Measurements from ENCODE around the gene SPG7.
A peak's percentile ranks its signal among the peaks of the same experiment; 100 is the strongest.

The SPG7 gene

DNA sequence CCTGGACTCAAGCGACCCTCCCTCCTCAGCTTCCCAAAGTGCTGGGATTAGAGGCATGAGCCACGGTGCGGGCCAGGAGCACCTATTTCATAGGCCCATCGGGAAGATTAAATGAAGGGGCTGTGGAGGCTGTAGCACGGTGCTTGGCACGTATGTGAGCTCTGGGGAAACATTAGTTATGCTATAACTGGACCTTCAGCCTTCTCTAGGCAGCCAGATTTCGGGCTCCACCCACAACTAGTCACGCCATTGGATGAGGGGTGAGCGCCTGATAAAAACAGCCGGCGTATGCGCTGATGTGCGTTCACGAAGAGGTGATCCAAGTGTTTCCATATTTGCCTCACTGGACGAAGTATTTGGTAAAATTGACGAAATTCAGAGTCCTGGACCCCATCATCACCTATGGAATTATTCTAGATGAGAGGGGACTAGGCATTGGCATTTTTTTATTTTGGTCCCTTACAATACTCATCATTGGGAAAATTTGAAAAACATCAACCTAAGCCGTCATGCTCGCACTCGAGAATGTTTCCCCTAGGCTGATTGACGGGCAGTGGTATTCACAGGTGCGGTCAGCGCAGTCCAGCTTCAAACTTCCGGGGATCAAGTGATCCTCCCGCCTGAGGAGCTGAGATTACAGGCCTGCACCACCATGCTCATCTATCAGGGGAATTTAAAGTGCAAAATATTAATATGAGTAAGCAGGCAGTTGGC is 16.1 kb upstream of the SPG7 start:
- DNase-seq (ENCODE audit: low spot score in 2 of 2) = no peak
- ATAC-seq (ENCODE audit: low read depth) = no peak
- Mint-ChIP-seq H3K27me3 (no peaks in the 10 kb centered on the region), H3K36me3 (no peaks in the 10 kb centered on the region), H3K9me3 (no peaks in the 10 kb centered on the region), H3K27ac (no peak overlapping the region), H3K4me3 (peak overlapping the region; percentile 90), H3K4me1 (peaks cover 18% of the 10 kb centered on the region)

GRCh38 chr16:89493776-89494175 is 14.4 kb upstream of the SPG7 start:
- H3K36me3 Mint-ChIP-seq = no peaks in the 10 kb centered on the region
- no peak overlapping the region for H3K27ac Mint-ChIP-seq
- DNase-seq (ENCODE audit: low spot score in 2 of 2) (no peak), ATAC-seq (ENCODE audit: low read depth) (no peak)
- no peaks in the 10 kb centered on the region for H3K27me3 Mint-ChIP-seq
- peaks cover 14% of the 10 kb centered on the region for H3K4me1 Mint-ChIP-seq
- H3K4me3 Mint-ChIP-seq = no peak overlapping the region
- H3K9me3 Mint-ChIP-seq = no peaks in the 10 kb centered on the region

GRCh38 chr16:89495121-89495520 is 13.1 kb upstream of the SPG7 start:
- no peak overlapping the region for H3K4me3 Mint-ChIP-seq
- peaks cover 10% of the 10 kb centered on the region for H3K4me1 Mint-ChIP-seq
- no peaks in the 10 kb centered on the region for H3K9me3 Mint-ChIP-seq
- no peaks in the 10 kb centered on the region for H3K36me3 Mint-ChIP-seq
- no peak for DNase-seq (ENCODE audit: low spot score in 2 of 2)
- no peaks in the 10 kb centered on the region for H3K27me3 Mint-ChIP-seq
- no peak for ATAC-seq (ENCODE audit: low read depth)
- H3K27ac Mint-ChIP-seq = no peak overlapping the region

GRCh38 chr16:89498839-89499238 is 9.4 kb upstream of the SPG7 start:
- Mint-ChIP-seq H3K4me3 (no peak overlapping the region), H3K27ac (no peak overlapping the region), H3K4me1 (no peaks in the 10 kb centered on the region), H3K36me3 (no peaks in the 10 kb centered on the region), H3K27me3 (no peaks in the 10 kb centered on the region), H3K9me3 (no peaks in the 10 kb centered on the region)
- no peak for ATAC-seq (ENCODE audit: low read depth)
- DNase-seq (ENCODE audit: low spot score in 2 of 2) = no peak

GRCh38 chr16:89499767-89500166 is 8.4 kb upstream of the SPG7 start:
- DNase-seq (ENCODE audit: low spot score in 2 of 2) (no peak), ATAC-seq (ENCODE audit: low read depth) (no peak)
- Mint-ChIP-seq H3K4me1 (no peaks in the 10 kb centered on the region), H3K27ac (no peak overlapping the region), H3K27me3 (no peaks in the 10 kb centered on the region), H3K36me3 (no peaks in the 10 kb centered on the region), H3K9me3 (no peaks in the 10 kb centered on the region), H3K4me3 (no peak overlapping the region)

GRCh38 chr16:89502081-89502843 is 5.9 kb upstream of the SPG7 start:
- ATAC-seq (ENCODE audit: low read depth) (no peak), DNase-seq (ENCODE audit: low spot score in 2 of 2) (no peak)
- no peaks in the 10 kb centered on the region for H3K36me3 Mint-ChIP-seq
- H3K27ac Mint-ChIP-seq = no peak overlapping the region
- no peaks in the 10 kb centered on the region for H3K9me3 Mint-ChIP-seq
- no peak overlapping the region for H3K4me3 Mint-ChIP-seq
- peaks cover 10% of the 10 kb centered on the region for H3K4me1 Mint-ChIP-seq
- no peaks in the 10 kb centered on the region for H3K27me3 Mint-ChIP-seq

GRCh38 chr16:89504091-89504490 is 4.1 kb upstream of the SPG7 start:
- no peak overlapping the region for H3K27ac Mint-ChIP-seq
- H3K36me3 Mint-ChIP-seq = no peaks in the 10 kb centered on the region
- peaks cover 10% of the 10 kb centered on the region for H3K4me1 Mint-ChIP-seq
- no peak overlapping the region for H3K4me3 Mint-ChIP-seq
- H3K27me3 Mint-ChIP-seq = no peaks in the 10 kb centered on the region
- DNase-seq (ENCODE audit: low spot score in 2 of 2) = no peak
- ATAC-seq (ENCODE audit: low read depth) = no peak
- H3K9me3 Mint-ChIP-seq = no peaks in the 10 kb centered on the region

DNA sequence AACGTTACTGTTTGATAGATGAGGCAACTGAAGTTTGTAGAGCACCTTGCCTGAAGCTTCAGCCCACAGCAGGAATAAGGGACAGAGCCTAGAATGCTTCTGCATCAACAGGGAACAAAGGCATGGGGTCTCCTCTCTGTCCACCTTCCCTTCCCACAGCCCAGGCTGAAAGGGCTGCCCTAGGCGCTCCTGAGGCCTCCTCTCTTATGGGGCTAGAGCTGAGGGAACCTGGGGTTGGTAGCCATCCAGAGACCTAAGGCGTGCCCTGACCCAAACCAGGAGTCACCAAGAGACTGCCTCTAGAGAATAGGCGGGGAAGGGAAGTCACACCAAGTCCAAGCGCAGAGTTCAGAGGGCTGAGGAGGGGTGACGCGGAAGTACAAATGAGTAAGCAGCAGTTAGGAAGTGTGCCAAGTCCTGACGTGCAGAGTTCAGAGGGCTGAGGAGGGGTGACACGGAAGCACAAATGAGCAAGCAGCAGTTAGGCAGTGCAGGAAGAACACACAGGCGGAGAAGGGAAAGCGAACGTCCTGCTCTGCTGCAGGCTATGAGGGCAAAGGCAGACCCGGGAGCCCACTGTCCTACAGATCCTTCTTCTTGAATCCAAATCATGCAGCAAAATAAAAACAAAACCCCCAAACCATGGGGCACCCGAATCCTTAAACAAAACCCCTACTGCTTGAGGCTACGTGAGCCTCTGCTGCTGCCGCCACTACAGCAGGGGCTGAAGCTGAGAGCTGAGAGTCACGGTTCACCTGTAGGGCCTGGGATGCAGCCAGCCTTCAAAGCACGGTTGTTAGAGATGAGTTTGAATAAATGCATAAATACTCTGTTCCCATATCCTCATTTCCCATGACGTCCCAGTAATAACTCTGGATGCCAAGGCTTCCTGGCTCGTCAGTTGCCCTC is 2.7 kb upstream of the SPG7 start:
- Mint-ChIP-seq H3K27ac (peak overlapping the region; percentile 53), H3K4me3 (peak overlapping the region; percentile 77), H3K9me3 (no peaks in the 10 kb centered on the region), H3K36me3 (no peaks in the 10 kb centered on the region), H3K27me3 (no peaks in the 10 kb centered on the region), H3K4me1 (peaks cover 10% of the 10 kb centered on the region)
- ATAC-seq (ENCODE audit: low read depth) (peak; percentile 62), DNase-seq (ENCODE audit: low spot score in 2 of 2) (peak; percentile 52 to 61)

DNA sequence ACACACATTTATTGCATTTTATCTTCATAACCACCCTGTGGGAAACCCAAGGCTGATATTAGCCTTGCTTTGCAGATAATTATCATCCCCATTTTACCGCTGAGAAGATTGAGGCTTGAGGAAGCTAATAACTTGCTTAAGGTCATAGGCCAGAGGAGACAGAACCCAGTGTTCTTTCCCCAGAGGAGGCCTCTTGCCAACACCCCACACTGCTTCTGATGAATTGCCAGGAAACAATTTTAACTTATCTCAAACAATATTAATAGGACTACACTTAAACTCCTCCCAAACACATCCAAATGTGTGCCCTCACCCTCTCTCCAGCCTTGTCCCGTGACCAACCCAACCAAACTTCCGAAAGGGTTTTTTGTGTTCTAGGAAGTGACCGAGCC is 2.1 kb upstream of the SPG7 start:
- no peaks in the 10 kb centered on the region for H3K9me3 Mint-ChIP-seq
- no peaks in the 10 kb centered on the region for H3K27me3 Mint-ChIP-seq
- peaks cover under 1% of the 10 kb centered on the region for H3K36me3 Mint-ChIP-seq
- H3K27ac Mint-ChIP-seq = no peak overlapping the region
- DNase-seq (ENCODE audit: low spot score in 2 of 2) = no peak
- ATAC-seq (ENCODE audit: low read depth) = no peak
- H3K4me1 Mint-ChIP-seq = peaks cover 10% of the 10 kb centered on the region
- peak overlapping the region; percentile 77 for H3K4me3 Mint-ChIP-seq

DNA sequence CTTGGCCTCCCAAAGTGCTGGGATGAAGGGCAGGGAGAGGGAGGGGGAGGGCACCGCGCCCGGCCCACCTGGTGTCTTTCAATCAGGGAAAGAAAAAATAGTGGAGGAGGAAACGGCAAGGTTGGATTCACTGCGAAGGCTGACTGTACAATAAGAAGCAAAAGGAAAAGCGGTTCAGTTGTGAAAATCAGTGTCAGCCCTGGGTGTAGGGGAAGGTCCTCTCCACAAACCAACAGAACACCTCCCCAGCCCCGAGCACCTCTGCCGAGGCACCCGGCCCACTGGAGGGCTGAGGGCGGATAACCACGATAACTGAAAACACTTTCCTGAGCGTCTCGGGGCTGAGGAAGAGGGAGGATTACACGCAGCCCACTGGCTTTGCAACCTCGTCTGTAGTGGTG is 1.4 kb upstream of the SPG7 start:
- peaks cover 3% of the 10 kb centered on the region for H3K36me3 Mint-ChIP-seq
- no peak overlapping the region for H3K27ac Mint-ChIP-seq
- no peaks in the 10 kb centered on the region for H3K27me3 Mint-ChIP-seq
- no peak for ATAC-seq (ENCODE audit: low read depth)
- DNase-seq (ENCODE audit: low spot score in 2 of 2) = no peak
- H3K4me1 Mint-ChIP-seq = peaks cover 10% of the 10 kb centered on the region
- peak overlapping the region; percentile 27 for H3K4me3 Mint-ChIP-seq
- H3K9me3 Mint-ChIP-seq = no peaks in the 10 kb centered on the region

DNA sequence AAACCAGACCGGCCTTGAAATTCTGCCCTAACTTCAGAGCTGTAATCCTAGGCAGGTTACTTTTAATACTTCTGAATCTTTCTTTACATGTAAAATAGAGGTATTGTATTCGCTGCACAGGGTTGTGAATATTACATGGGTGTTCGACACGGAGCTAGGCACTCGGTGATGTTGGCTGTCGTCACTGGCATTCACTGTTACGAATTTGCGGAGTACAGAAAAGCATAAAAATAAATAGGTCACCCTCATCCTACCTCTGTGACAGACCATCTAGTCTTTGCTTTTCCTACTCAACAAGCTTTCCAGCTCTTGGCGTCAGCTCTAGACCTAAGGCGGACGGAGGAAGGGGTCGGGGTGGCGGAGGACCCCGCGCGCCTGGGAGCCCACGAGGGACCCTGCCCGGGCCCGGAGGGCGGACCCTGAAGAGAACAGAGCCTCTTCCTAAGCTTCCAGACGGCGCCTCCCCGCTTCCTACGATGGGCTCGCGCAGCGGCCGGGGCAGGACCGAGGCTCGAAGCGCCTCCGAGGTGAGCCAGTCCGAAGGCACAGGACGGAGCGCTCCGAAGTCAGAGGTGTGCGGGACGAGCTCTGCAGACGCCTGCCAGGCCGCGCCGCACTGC is 879 bp upstream of the SPG7 start:
- no peak overlapping the region for H3K27ac Mint-ChIP-seq
- no peaks in the 10 kb centered on the region for H3K9me3 Mint-ChIP-seq
- peaks cover 10% of the 10 kb centered on the region for H3K4me1 Mint-ChIP-seq
- DNase-seq (ENCODE audit: low spot score in 2 of 2) (no peak), ATAC-seq (ENCODE audit: low read depth) (no peak)
- H3K27me3 Mint-ChIP-seq = no peaks in the 10 kb centered on the region
- peaks cover 5% of the 10 kb centered on the region for H3K36me3 Mint-ChIP-seq
- peak overlapping the region; percentile 83 for H3K4me3 Mint-ChIP-seq

DNA sequence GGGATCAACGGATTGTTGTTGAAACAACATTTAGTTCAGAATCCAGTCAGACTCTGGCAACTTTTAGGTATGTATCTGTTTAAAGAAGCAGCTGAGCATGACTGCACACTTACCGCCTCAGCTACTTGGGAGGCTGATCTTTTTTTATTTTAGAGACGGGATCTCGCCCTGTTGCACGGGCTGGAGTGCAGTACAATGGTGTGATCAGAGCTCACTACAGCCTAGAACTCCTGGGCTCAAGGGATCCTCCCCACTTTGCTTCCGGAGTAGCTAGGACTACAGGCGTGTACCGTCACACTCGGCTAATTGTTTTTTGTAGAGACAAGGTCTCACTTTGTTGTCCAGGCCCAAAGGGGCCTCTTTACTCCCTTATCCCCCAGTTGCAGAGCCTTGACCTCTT is 2.3 kb downstream of the SPG7 start:
- H3K4me1 Mint-ChIP-seq = peaks cover 6% of the 10 kb centered on the region
- H3K27ac Mint-ChIP-seq = no peak overlapping the region
- no peaks in the 10 kb centered on the region for H3K27me3 Mint-ChIP-seq
- H3K36me3 Mint-ChIP-seq = peaks cover 13% of the 10 kb centered on the region
- H3K4me3 Mint-ChIP-seq = no peak overlapping the region
- no peak for ATAC-seq (ENCODE audit: low read depth)
- H3K9me3 Mint-ChIP-seq = no peaks in the 10 kb centered on the region
- no peak for DNase-seq (ENCODE audit: low spot score in 2 of 2)

- Mint-ChIP-seq H3K27me3 (no peaks in the 10 kb centered on the region), H3K36me3 (peaks cover 13% of the 10 kb centered on the region), H3K27ac (no peak overlapping the region), H3K4me3 (no peak overlapping the region), H3K4me1 (no peaks in the 10 kb centered on the region), H3K9me3 (no peaks in the 10 kb centered on the region)
- DNase-seq (ENCODE audit: low spot score in 2 of 2) (no peak), ATAC-seq (ENCODE audit: low read depth) (no peak)
These were observed 3.2 kb downstream of the SPG7 start for GRCh38 chr16:89511374-89511773.

- H3K4me1 Mint-ChIP-seq = no peaks in the 10 kb centered on the region
These were observed 4.2 kb downstream of the SPG7 start for GRCh38 chr16:89512453-89512852.

More at GRCh38 chr16:89512453-89512852, 4.2 kb downstream of the SPG7 start:
- no peak overlapping the region for H3K4me3 Mint-ChIP-seq
- H3K36me3 Mint-ChIP-seq = peaks cover 17% of the 10 kb centered on the region
- no peak overlapping the region for H3K27ac Mint-ChIP-seq
- DNase-seq (ENCODE audit: low spot score in 2 of 2) (no peak), ATAC-seq (ENCODE audit: low read depth) (no peak)
- H3K9me3 Mint-ChIP-seq = no peaks in the 10 kb centered on the region
- H3K27me3 Mint-ChIP-seq = no peaks in the 10 kb centered on the region

All from memory B cell (primary cell).